TTC549 (cell line): ENCODE measurements around the gene TBL1X.
"Not testable (repeated sequence)": the region's sequence is repeated elsewhere in the genome, so short reads cannot be mapped to it uniquely, and the experiment has no call there.

ENCODE experiments used
- FAIRE-seq: peaks from 2 replicates; lab custom pipeline; 2012; peaks lifted over from hg19 to GRCh38; lab: Jason Lieb, UNC

TBL1X gene

GRCh38 chrX:9459186-9459748 is 5.6 kb upstream of the TBL1X start:
- FAIRE-seq, result no peak

DNA sequence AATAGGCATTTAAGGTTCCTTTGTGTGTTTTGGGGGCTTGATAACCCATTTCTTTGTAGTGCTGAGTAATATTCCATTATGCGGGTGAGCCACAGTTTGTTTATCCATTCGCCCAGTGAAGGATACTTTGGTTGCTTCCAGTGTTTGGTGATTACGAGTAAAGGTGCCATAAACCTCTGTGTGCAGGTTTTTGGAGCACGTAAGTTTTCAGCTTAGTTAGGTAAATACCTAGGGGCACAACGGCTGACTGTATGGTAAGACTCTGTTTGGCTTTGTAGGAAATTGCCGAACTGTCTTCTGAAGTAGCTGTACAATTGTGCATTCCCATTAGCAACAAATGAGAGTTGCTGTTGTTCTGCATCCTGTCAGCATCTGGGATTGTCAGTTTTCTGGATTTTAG is 3.8 kb upstream of the TBL1X start:
- no peak for FAIRE-seq

- FAIRE-seq, result no peak
These were observed 2.4 kb upstream of the TBL1X start for GRCh38 chrX:9462456-9462855.

GRCh38 chrX:9465380-9466123 is 694 bp downstream of the TBL1X start:
- FAIRE-seq, result no peak

DNA sequence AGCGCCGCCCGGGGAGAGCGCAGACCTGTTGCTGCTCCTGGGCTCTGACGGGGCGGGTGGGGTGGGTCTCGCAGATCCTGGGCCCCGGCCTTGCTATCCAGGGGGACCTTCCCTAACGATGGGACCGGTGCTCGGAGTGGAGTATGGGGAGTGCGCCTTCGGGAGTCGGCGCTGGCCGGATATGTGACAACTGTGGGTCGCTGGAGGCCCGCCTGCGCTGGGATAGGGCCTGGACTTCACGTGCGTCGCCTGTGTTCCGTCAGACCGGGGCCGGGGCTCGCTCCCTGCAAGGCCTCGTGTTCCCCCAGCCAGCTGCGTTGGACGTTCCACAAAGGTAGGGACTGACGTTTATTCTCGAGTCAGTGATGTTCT is 1.3 kb downstream of the TBL1X start:
- no peak for FAIRE-seq

GRCh38 chrX:9466736-9467135 is 1.9 kb downstream of the TBL1X start:
- FAIRE-seq, result no peak

DNA sequence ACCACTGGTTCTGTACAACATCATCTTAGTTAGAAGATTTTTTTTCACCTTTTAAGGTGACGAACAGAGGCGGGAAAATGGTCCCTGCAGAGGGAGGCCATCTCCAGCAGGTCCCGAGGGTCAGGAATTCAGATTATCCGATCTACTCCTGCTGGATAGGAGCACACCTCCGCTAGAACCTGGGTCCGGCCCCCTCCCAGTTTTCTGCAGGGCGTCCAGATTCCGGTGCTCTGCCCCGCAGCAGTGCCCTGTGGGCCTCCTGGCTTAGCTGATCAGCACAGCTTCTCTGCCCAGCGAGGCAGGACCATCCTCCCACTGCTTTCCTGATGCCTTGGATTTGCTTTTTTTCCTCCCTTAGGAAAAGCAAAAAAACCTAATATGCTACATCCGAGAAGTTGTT is 2.3 kb downstream of the TBL1X start:
- no peak for FAIRE-seq

DNA sequence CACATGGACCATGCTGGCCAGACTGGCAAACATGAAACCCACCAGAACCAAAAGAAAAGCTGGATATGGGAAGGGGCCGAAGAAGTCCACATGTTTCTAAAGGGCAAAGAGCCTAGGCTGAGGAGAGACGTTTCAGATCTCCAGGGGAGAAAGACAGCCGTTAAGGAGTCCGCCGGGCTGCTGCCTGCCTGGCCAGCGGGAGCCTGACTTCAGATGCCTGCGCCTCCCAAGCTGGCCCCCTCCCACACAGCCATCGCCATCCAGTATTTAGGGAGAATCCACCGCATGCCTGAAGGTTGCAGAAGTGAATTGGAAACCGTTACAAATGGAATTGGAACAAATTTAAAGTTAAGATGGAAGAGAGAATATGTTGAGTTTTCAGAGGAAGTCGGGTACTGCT is 2.9 kb downstream of the TBL1X start:
- FAIRE-seq, result no peak

DNA sequence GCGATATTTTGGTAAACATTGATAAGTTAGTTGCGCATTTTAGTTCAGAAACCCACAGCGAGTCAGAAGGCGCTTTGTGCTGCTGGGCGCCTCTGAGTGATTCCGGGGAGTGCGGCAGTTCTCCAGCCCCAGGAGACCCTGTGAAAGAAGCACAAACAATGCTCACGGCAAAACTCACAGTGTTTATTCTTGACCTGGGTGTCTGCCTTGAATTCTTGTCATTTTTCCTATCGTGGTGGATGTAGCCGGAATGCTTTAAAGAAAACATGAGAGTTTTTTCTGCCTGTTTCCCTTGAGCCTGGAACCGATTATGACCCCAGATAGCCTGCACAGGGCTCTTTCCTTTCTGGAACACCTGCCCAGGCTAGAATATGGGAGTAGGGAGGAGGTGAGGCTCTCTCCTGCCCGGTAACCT is 6.7 kb downstream of the TBL1X start:
- FAIRE-seq, result no peak

GRCh38 chrX:9473708-9474107 is 8.8 kb downstream of the TBL1X start:
- no peak for FAIRE-seq

DNA sequence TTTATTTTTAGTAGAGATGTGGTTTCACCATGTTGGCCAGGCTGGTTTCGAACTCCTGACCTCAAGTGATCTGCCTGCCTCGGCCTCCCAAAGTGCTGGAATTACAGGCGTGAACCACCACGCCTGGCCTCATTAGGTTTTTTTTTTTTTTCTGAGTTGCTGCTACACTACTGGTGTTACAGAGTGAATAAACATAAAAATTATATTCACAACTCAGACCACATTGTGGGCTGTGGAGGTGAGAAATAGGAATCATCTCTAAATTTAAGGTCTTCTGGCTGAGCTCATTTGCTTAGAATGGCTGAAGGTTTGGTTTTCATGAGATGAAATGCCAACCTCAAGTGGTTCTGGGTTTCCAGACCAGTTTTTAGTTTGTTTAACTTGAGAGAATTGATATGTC is 10.6 kb downstream of the TBL1X start:
- FAIRE-seq, result not testable (repeated sequence)

GRCh38 chrX:9475984-9476383 is 11.1 kb downstream of the TBL1X start:
- FAIRE-seq, result no peak

- FAIRE-seq, result no peak
These were observed 12.1 kb downstream of the TBL1X start for GRCh38 chrX:9476810-9477575.

DNA sequence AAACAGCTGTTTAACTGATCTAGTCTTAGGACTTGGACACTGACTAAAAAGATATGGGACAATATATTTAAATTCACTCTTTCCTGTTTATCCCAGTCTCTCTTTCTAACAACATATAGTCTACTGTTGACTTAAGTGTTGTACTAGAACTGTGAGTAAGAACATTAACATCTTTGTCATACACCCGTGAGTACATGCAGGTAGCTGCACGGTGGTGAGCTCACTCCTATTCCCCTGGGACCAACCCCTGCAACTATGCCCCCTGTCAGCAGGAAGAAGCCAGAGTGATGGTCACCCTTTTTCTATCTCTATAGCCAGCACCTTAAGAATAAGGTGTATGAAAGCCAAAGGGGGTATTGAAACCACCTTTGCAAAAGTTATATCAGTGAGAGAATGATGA is 17.6 kb downstream of the TBL1X start:
- FAIRE-seq, result no peak

DNA sequence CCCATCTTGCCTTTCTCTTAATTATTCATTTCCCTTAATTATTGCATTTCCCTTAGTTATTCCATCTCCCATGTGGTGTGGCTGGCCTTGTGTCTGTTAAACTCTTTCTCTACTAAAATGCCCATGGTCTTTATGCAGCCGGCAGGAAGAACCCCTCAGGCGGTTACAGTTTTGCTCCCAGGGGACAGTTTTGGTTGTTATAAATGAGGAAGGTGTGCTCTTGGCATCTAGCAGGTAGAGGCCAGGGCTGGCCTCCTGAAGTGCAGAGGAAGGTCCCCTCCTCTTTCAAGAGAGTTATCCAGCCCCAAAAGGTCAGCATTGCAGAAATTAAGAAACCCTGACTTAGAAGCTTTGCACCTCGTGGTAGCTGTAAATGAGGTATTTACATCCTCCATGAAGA is 18.0 kb downstream of the TBL1X start:
- FAIRE-seq, result no peak

DNA sequence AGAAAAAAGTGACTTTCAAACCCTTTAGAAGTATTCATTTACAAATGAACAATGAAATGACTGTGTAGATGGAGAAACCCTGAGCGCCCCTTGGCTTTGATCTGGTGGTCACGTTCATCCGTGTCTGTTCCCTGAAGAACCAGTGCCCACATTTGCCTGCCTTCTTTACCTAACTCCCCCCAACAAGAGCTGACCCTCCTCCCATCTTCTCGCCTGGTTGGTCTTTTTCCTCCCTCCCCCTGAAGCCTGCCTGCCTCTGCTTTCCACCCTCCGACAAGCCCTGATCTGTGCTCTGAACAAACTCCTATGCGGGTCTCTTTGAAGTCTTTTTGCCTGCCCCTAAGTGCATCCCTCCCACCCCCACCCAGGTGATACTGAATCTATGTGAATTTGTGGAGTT is 18.5 kb downstream of the TBL1X start:
- no peak for FAIRE-seq

DNA sequence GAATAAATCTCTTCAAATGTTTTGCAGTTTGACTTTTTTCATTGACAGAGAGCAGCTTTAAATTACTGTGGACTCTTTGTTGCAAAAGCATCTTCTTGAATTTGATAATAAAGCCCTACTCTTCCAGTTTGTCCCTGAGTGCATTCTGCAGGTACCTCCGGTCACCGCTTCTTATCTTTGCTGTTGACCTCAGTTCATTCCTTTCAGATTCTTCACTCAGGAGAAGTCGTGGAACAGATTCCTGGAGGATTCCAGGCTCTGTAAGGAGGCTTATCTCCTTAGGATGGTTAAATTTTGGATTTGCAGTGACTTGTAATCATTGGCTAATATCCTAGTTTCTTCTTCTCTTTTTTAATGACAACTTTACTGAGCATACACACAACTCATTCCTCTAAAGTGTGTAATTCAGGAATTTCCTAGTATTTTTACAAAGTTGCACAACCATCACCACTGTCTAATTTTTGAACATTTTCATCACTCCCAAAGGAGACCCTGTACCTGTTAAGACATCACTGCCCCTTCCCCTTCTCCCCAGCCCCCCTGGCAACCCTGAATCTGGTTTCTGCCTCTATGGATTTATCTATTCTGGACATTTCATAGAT is 22.0 kb downstream of the TBL1X start:
- no peak for FAIRE-seq

- no peak for FAIRE-seq
These were observed 23.7 kb downstream of the TBL1X start for GRCh38 chrX:9488586-9488985.

- no peak for FAIRE-seq
These were observed 24.4 kb downstream of the TBL1X start for GRCh38 chrX:9489234-9489633.

DNA sequence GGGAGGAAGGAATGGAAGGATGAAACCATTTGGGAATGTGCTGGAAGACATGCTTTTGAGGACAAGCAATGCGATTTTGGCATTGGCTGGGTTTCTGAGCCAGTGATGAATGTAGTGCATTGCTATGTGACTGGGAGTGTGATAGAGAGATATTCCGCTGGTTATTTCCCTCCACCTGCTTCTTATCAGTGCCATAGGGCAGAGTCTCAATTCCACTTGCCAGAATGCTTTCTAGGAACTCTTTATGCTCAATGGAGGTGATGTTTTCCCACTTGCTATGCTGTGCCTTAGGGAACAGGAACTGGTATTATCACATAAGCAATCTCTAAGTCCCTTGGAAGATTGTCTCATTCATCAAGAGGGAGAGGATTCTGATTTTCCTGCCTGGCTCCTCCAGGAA is 28.0 kb downstream of the TBL1X start:
- no peak for FAIRE-seq

DNA sequence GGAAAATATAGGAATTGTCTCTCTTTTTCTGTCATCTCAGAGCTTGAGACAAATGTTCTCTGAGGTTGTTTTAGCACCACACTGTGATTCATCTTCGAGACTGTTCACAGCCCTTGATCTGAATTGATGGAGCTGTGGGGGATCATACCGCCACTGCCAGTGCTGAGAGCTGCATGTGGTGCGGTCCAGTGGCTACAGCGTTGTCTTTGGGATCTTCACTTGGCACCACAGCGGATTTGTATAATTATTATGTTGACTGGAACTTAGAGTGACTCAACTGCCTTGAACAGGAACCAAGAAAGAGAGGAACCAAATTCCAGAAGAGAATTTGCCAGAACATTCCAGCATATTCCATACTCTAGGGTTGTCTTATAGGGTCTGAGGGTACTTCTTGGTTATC is 29.1 kb downstream of the TBL1X start:
- FAIRE-seq, result no peak

DNA sequence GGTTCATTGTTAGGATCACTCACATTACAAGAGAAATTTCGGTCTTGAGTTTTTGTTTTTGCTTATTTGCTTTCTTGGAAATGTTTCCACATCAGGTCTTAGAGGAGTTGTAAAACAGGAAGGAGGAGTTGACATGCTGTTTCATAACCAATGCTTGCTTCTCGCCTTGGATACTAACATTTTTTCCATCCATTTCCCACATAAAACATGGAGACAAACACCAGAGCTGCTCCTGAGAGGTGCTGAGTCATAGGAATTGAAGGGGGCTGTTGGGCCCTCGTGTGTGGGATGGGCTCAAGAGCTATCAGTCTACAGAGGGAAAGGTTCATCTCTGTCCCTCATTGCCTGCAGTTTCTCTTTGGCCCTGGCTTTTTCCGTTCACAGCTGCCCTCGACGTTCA is 29.9 kb downstream of the TBL1X start:
- FAIRE-seq, result no peak

- no peak for FAIRE-seq
These were observed 30.6 kb downstream of the TBL1X start for GRCh38 chrX:9495496-9495895.
